Heart left ventricle (tissue), 13 donors: ENCODE results near the gene NBAS.

Source experiments
- CTCF ChIP-seq, 12 donors: fragments of 200-600 bp; sonication (generic) in 4 of 12; IDR thresholded peaks; one replicate each; pipeline versions ENCODE4 v1.5.0 to v1.8.0; 2018 to 2022; ENCODE audit warnings: antibody characterized with exemption in 12 of 12, mild to moderate bottlenecking in 5 of 12
- POLR2A ChIP-seq, 2 donors: fragments of 450-650 bp; IDR thresholded peaks; one replicate each; pipeline ENCODE4 v1.6.1; 2017; ENCODE audit warnings: antibody characterized with exemption in 2 of 2, mild to moderate bottlenecking in 2 of 2, moderate library complexity in 2 of 2
- donor health status: ischemic (EF 13 %, LVEDD 7.1; RV severe dilation, severe dysfunction).
- donor health status: DM: no; HTN: yes; CAD: no.
- donor health status: DM: no; HTN: no; CAD: no.
- donor health status: ischemic (EF 25% LVEDD 6.9; RV normal size, moderate dysfunction).
- donor health status: ischemic (EF 25% LVEDD 5.7; RV mildly dilated, moderate dysfunction).
- donor health status: ischemic (EF 35%, LVEDD 5.7; RV mildly dilated, moderate dysfunction).
- donor health status: nonischemic (EF 11% LVEDD 7.7; RV severe dilation, severe dysfunction).
- donor health status: DM: yes; HTN: yes; CAD: no.
- donor health status: PGD.
- donor health status: ischemic (EF 29% LVEDD 5.4; RV normal size, mild dysfunction).
- donor health status: nonischemic (EF 23%, LVEDD 6.1; RV moderate dilation, normal function).

- TF ChIP-seq CTCF (IDR thresholded peaks at IDR 0.05) (no peak), POLR2A (IDR thresholded peaks at IDR 0.05) (no peak)
Measured at GRCh38 chr2:15189216-15189615, 371.9 kb downstream of the NBAS start.
